Panc1 (cell line): ENCODE measurements around the gene FAHD2A. TPM values are rescaled to one million over a fixed set of nuclear protein-coding genes. Genes with fewer than 3 reads are reported as not detected.

ENCODE experiments used
- ATAC-seq: fragments of 200-7000 bp; cut with Tn5 transposase; 2 replicates; pipeline ENCODE4 v1.9.1; 2020; ENCODE audit warnings: mild to moderate bottlenecking, moderate library complexity
- BruUV-seq: library from RNA; stranded (reverse); fragments of 400-500 nt; replicated peaks from 2 replicates; lab custom pipeline; 2021; lab: Mats Ljungman, UMichigan
- CTCF ChIA-PET: fragments of 300-600 bp; sonication (Branson Sonifier 250); formaldehyde crosslinking; loops from one replicate; lab custom pipeline; 2022; ENCODE audit warnings: antibody characterized with exemption; lab: Charles Lee
- POLR2A ChIA-PET: fragments of 300-600 bp; sonication (Branson Sonifier 250); formaldehyde crosslinking; loops from one replicate; lab custom pipeline; 2022; ENCODE audit warnings: antibody characterized with exemption; lab: Charles Lee
- DNase-seq: peaks from one replicate; pipeline ENCODE4 v3.0.0-alpha.2; 2010; ENCODE audit warnings: low read depth, low spot score
- H3K27ac ChIP-seq: 2 replicates; pipeline ENCODE4 v1.5.1; 2011; ENCODE audit warnings: mild to moderate bottlenecking, low read length, inconsistent platforms
- H3K27me3 ChIP-seq: fragments of 200-500 bp; sonication (Bioruptor generic); 2 replicates; pipeline ENCODE4 v1.6.0; 2014; ENCODE audit warnings: low read length, inconsistent platforms; ENCODE audit not compliant: control insufficient read depth, insufficient read depth
- H3K36me3 ChIP-seq: fragments of 200-500 bp; sonication (Bioruptor generic); 2 replicates; pipeline ENCODE4 v1.5.1; 2014; ENCODE audit warnings: inconsistent platforms, mild to moderate bottlenecking, low read length, moderate library complexity; ENCODE audit not compliant: control insufficient read depth, insufficient read depth
- H3K4me1 ChIP-seq: 2 replicates; pipeline ENCODE4 v1.5.1; 2011; ENCODE audit warnings: inconsistent platforms, mild to moderate bottlenecking, low read length, moderate library complexity; ENCODE audit not compliant: control insufficient read depth, insufficient read depth
- H3K4me3 ChIP-seq, 2 experiments: 2 replicates each; pipeline ENCODE4 v1.5.1; 2011 to 2012; ENCODE audit warnings: low read depth in 2 of 2, low read length in 2 of 2, mild to moderate bottlenecking in 2 of 2, inconsistent platforms in 1 of 2, moderate library complexity in 1 of 2
- H3K9me3 ChIP-seq: fragments of 200-500 bp; sonication (Bioruptor generic); 2 replicates; pipeline ENCODE4 v1.5.1; 2014; ENCODE audit warnings: low read depth, mild to moderate bottlenecking, inconsistent platforms, low read length, moderate library complexity; ENCODE audit not compliant: control insufficient read depth, insufficient read depth
- CTCF ChIP-seq: fragments of 450-650 bp; IDR thresholded peaks from 2 replicates; pipeline ENCODE4 v1.5.1; 2017; ENCODE audit warnings: mild to moderate bottlenecking
- POLR2AphosphoS5 ChIP-seq: IDR thresholded peaks from 2 replicates; pipeline ENCODE4 v1.6.1; 2012; ENCODE audit warnings: mild to moderate bottlenecking, low read depth, low read length, moderate library complexity
- REST ChIP-seq, 2 experiments: IDR thresholded peaks; 2 replicates each; pipeline ENCODE4 v1.6.1; 2011 to 2012; ENCODE audit warnings: low read depth in 2 of 2, control low read depth in 1 of 2, low read length in 1 of 2, mild to moderate bottlenecking in 1 of 2, moderate library complexity in 1 of 2; ENCODE audit not compliant: insufficient read depth in 1 of 2
- SIN3A ChIP-seq: IDR thresholded peaks from 2 replicates; pipeline ENCODE4 v1.6.1; 2012; ENCODE audit warnings: low read depth, mild to moderate bottlenecking, low read length, moderate library complexity, borderline replicate concordance; ENCODE audit not compliant: insufficient read depth
- TCF7L2 ChIP-seq: IDR thresholded peaks from 2 replicates; pipeline ENCODE4 v1.6.1; 2011; ENCODE audit warnings: mild to moderate bottlenecking, low read depth, low read length, inconsistent platforms
- in situ Hi-C: cut with HindIII; loops from 2 replicates; pipeline ENCODE4 v1.10.0; 2016; ENCODE audit warnings: low sequenced_read_pairs, low pct_unique_long_range_greater_than_20kb
- intact Hi-C: fragments of 100-400 bp; cut with micrococcal nuclease; formaldehyde crosslinking; loops from one replicate; pipeline ENCODE4 v1.10.0; 2022; ENCODE audit not compliant: unreplicated experiment
- total RNA-seq: library from RNA; stranded (reverse); gene quantifications from one replicate; pipeline ENCODE4 v1.2.1, GENCODE V29; 2021; ENCODE audit not compliant: unreplicated experiment

The FAHD2A gene
- total RNA-seq, 1 experiment from 2014 or later, result 17.2 TPM

- H3K4me1 ChIP-seq, result no peaks in the 10 kb centered on the region
Observed at GRCh38 chr2:95376311-95377215, 25.9 kb upstream of the FAHD2A start.

More at GRCh38 chr2:95376311-95377215, 25.9 kb upstream of the FAHD2A start:
- TF ChIP-seq POLR2AphosphoS5, result no peak
- no peak for TF ChIP-seq SIN3A
- TF ChIP-seq CTCF, result no peak
- TF ChIP-seq TCF7L2, result no peak
- no peak for TF ChIP-seq REST (IDR thresholded peaks at IDR 0.05; ENCODE audit: insufficient read depth in 1 of 2, low read depth in 2 of 2, low read length in 1 of 2)
- CTCF ChIA-PET, result interaction anchor here (0.5 kb wide), 1 partner anchor 15 kb away, joined by 9 read pairs; no protein-coding TSS in a partner anchor
- H3K27ac ChIP-seq, result no peak overlapping the region
- no peak overlapping the region for H3K4me3 ChIP-seq
- intact Hi-C loops, result no loop called here
- no peaks in the 10 kb centered on the region for H3K27me3 ChIP-seq
- BruUV-seq, result no TSS peak
- H3K9me3 ChIP-seq, result no peaks in the 10 kb centered on the region
- in situ Hi-C loops, result no loop called here
- ATAC-seq, result no peak
- H3K36me3 ChIP-seq, result no peaks in the 10 kb centered on the region
- no peak for DNase-seq
- POLR2A ChIA-PET, result no interaction called here
